Activated CD8-positive, alpha-beta T cell treated with anti-CD3 and anti-CD28 coated beads, Interleukin-2, amount 10 ng/mL, durations not matched to agents 7 days and 5 days (primary cell): Measurements from ENCODE around the gene ITM2B. TPM values are rescaled to one million over a fixed set of nuclear protein-coding genes. Genes with fewer than 3 reads are reported as not detected.

ENCODE experiments used
- ATAC-seq: fragments of 150-1000 bp; cut with Tn5 transposase; one replicate; pipeline ENCODE4 v1.10.0; 2021; ENCODE audit warnings: moderate library complexity
- CTCF ChIA-PET: fragments of 350-600 bp; sonication (Branson Sonifier 250); formaldehyde crosslinking; loops from one replicate; lab custom pipeline; 2021; ENCODE audit warnings: antibody characterized with exemption; lab: Charles Lee
- POLR2A ChIA-PET: fragments of 350-600 bp; sonication (Branson Sonifier 250); formaldehyde crosslinking; loops from one replicate; lab custom pipeline; 2021; ENCODE audit warnings: antibody characterized with exemption; lab: Charles Lee
- DNase-seq: peaks from one replicate; pipeline ENCODE4 v3.0.0-alpha.2; 2020
- H3K27ac Mint-ChIP-seq: one replicate; pipeline ENCODE4 v1.8.0; 2021; ENCODE audit warnings: mild to moderate bottlenecking, mixed read lengths
- H3K27me3 Mint-ChIP-seq: one replicate; pipeline ENCODE4 v1.8.0; 2021; ENCODE audit warnings: low read depth, mixed read lengths
- H3K36me3 Mint-ChIP-seq: one replicate; pipeline ENCODE4 v1.8.0; 2021; ENCODE audit warnings: low read depth, mixed read lengths
- H3K4me1 Mint-ChIP-seq: one replicate; pipeline ENCODE4 v1.8.0; 2021; ENCODE audit warnings: low read depth, mixed read lengths
- H3K4me3 Mint-ChIP-seq: one replicate; pipeline ENCODE4 v1.8.0; 2021; ENCODE audit warnings: mild to moderate bottlenecking, mixed read lengths
- H3K9me3 Mint-ChIP-seq: one replicate; pipeline ENCODE4 v1.8.0; 2022; ENCODE audit warnings: mixed read lengths; ENCODE audit not compliant: insufficient read depth
- total RNA-seq, 2 experiments: library from RNA; stranded (reverse); gene quantifications; one replicate each; pipeline ENCODE4 v1.2.3, GENCODE V29; 2021

ITM2B gene
- total RNA-seq: 100 to 1,000 TPM; 243 to 244 TPM

GRCh38 chr13:48233046-48233888 lies at the start of gene ITM2B:
TSS of gene ITM2B (plus strand) at chr13:48233206. CDS start at chr13:48233361, 155 bp downstream.
- no peaks in the 10 kb centered on the region for H3K27me3 Mint-ChIP-seq
- DNase-seq (peak; percentile 70), ATAC-seq (peak; percentile 81)
- peaks cover 31% of the 10 kb centered on the region for H3K36me3 Mint-ChIP-seq
- H3K27ac Mint-ChIP-seq: peak within 1 kb of the TSS; percentile 89
- H3K4me1 Mint-ChIP-seq: peaks cover 46% of the 10 kb centered on the region
- H3K9me3 Mint-ChIP-seq: no peaks in the 10 kb centered on the region
- H3K4me3 Mint-ChIP-seq: peak within 1 kb of the TSS; percentile 94
- ChIA-PET CTCF (interaction anchor here (1.0 to 5.4 kb wide), 15 partner anchors 8 to 347 kb away, joined by 3 to 52 read pairs (median 6); no protein-coding TSS in a partner anchor), POLR2A (interaction anchor here (0.6 to 2.4 kb wide), 27 partner anchors 8 to 892 kb away, joined by 3 to 30 read pairs (median 3); partner anchors contain the start of genes FNDC3A and MED4)

GRCh38 chr13:48184260-48184659 lies 48.7 kb upstream of the ITM2B start:
- peaks cover 4% of the 10 kb centered on the region for H3K36me3 Mint-ChIP-seq
- DNase-seq (no peak), ATAC-seq (no peak)
- CTCF ChIA-PET: interaction anchor here (0.7 to 3.6 kb wide), 7 partner anchors 28 to 585 kb away, joined by 3 to 19 read pairs (median 4); partner anchors contain the start of gene ITM2B
- H3K27ac Mint-ChIP-seq: peak overlapping the region; percentile 40
- H3K4me1 Mint-ChIP-seq: peaks cover 60% of the 10 kb centered on the region
- no peaks in the 10 kb centered on the region for H3K27me3 Mint-ChIP-seq
- H3K9me3 Mint-ChIP-seq: no peaks in the 10 kb centered on the region
- POLR2A ChIA-PET: interaction anchor here (1.4 to 3.5 kb wide), 2 partner anchors 37 to 49 kb away, joined by 5 to 27 read pairs; partner anchors contain the start of gene ITM2B
- H3K4me3 Mint-ChIP-seq: no peak overlapping the region

GRCh38 chr13:48185018-48185417 lies 48.0 kb upstream of the ITM2B start:
- DNase-seq (no peak), ATAC-seq (no peak)
- Mint-ChIP-seq H3K27me3 (no peaks in the 10 kb centered on the region), H3K9me3 (no peaks in the 10 kb centered on the region), H3K4me3 (peak overlapping the region; percentile 42), H3K27ac (peak overlapping the region; percentile 80), H3K4me1 (peaks cover 60% of the 10 kb centered on the region), H3K36me3 (peaks cover 4% of the 10 kb centered on the region)
- ChIA-PET POLR2A (interaction anchor here (1.1 to 3.5 kb wide), 4 partner anchors 29 to 50 kb away, joined by 4 to 27 read pairs (median 4); partner anchors contain the start of gene ITM2B), CTCF (interaction anchor here (0.7 to 3.6 kb wide), 10 partner anchors 9 to 584 kb away, joined by 3 to 19 read pairs (median 4); partner anchors contain the start of gene ITM2B)

GRCh38 chr13:48186722-48187121 lies 46.3 kb upstream of the ITM2B start:
- peaks cover 56% of the 10 kb centered on the region for H3K4me1 Mint-ChIP-seq
- H3K4me3 Mint-ChIP-seq: no peak overlapping the region
- ATAC-seq (no peak), DNase-seq (no peak)
- ChIA-PET CTCF (interaction anchor here (0.7 to 3.6 kb wide), 6 partner anchors 9 to 60 kb away, joined by 3 to 19 read pairs (median 6); partner anchors contain the start of gene ITM2B), POLR2A (interaction anchor here (0.5 to 3.5 kb wide), 5 partner anchors 8 to 130 kb away, joined by 3 to 27 read pairs (median 5); partner anchors contain the start of gene ITM2B)
- no peak overlapping the region for H3K27ac Mint-ChIP-seq
- H3K9me3 Mint-ChIP-seq: no peaks in the 10 kb centered on the region
- H3K36me3 Mint-ChIP-seq: peaks cover 4% of the 10 kb centered on the region
- H3K27me3 Mint-ChIP-seq: no peaks in the 10 kb centered on the region

- ATAC-seq (no peak), DNase-seq (no peak)
- POLR2A ChIA-PET: interaction anchor here (0.9 kb wide), 1 partner anchor 49 kb away, joined by 3 read pairs; no protein-coding TSS in a partner anchor
- H3K27me3 Mint-ChIP-seq: no peaks in the 10 kb centered on the region
- H3K27ac Mint-ChIP-seq: no peak overlapping the region
- H3K9me3 Mint-ChIP-seq: no peaks in the 10 kb centered on the region
- CTCF ChIA-PET: interaction anchor here (0.9 to 2.7 kb wide), 3 partner anchors 21 to 45 kb away, joined by 3 to 8 read pairs (median 3); partner anchors contain the start of gene ITM2B
- no peak overlapping the region for H3K4me3 Mint-ChIP-seq
- peaks cover 4% of the 10 kb centered on the region for H3K36me3 Mint-ChIP-seq
- peaks cover 54% of the 10 kb centered on the region for H3K4me1 Mint-ChIP-seq
Observed at GRCh38 chr13:48188131-48188530, 44.9 kb upstream of the ITM2B start.

GRCh38 chr13:48188601-48189000 lies 44.4 kb upstream of the ITM2B start:
- CTCF ChIA-PET: interaction anchor here (0.9 to 2.7 kb wide), 5 partner anchors 21 to 44 kb away, joined by 3 to 8 read pairs (median 3); partner anchors contain the start of gene ITM2B
- Mint-ChIP-seq H3K9me3 (no peaks in the 10 kb centered on the region), H3K27ac (no peak overlapping the region), H3K27me3 (no peaks in the 10 kb centered on the region), H3K4me1 (peaks cover 57% of the 10 kb centered on the region), H3K36me3 (peaks cover 4% of the 10 kb centered on the region), H3K4me3 (no peak overlapping the region)
- POLR2A ChIA-PET: interaction anchor here (0.9 kb wide), 1 partner anchor 48 kb away, joined by 3 read pairs; no protein-coding TSS in a partner anchor
- ATAC-seq: no peak
- DNase-seq: no peak

GRCh38 chr13:48189171-48189570 lies 43.8 kb upstream of the ITM2B start:
- CTCF ChIA-PET: interaction anchor here (0.9 to 2.7 kb wide), 6 partner anchors 22 to 44 kb away, joined by 3 to 8 read pairs (median 4); partner anchors contain the start of gene ITM2B
- POLR2A ChIA-PET: interaction anchor here (0.9 to 2.7 kb wide), 2 partner anchors 44 to 48 kb away, joined by 3 to 10 read pairs; partner anchors contain the start of gene ITM2B
- DNase-seq: no peak
- Mint-ChIP-seq H3K27me3 (no peaks in the 10 kb centered on the region), H3K4me1 (peaks cover 56% of the 10 kb centered on the region), H3K27ac (no peak overlapping the region), H3K4me3 (no peak overlapping the region), H3K9me3 (no peaks in the 10 kb centered on the region), H3K36me3 (peaks cover 4% of the 10 kb centered on the region)
- ATAC-seq: no peak

- POLR2A ChIA-PET: no interaction called here
Observed at GRCh38 chr13:48192411-48192935, 40.5 kb upstream of the ITM2B start.

GRCh38 chr13:48194379-48194754 lies 38.6 kb upstream of the ITM2B start:
- CTCF ChIA-PET: interaction anchor here (1.1 kb wide), 2 partner anchors 26 to 68 kb away, joined by 3 read pairs; no protein-coding TSS in a partner anchor
- H3K27ac Mint-ChIP-seq: no peak overlapping the region
- peaks cover 2% of the 10 kb centered on the region for H3K36me3 Mint-ChIP-seq
- DNase-seq (no peak), ATAC-seq (no peak)
- POLR2A ChIA-PET: interaction anchor here (0.6 kb wide), 1 partner anchor 7 kb away, joined by 4 read pairs; no protein-coding TSS in a partner anchor
- no peaks in the 10 kb centered on the region for H3K9me3 Mint-ChIP-seq
- peaks cover 23% of the 10 kb centered on the region for H3K4me1 Mint-ChIP-seq
- no peaks in the 10 kb centered on the region for H3K27me3 Mint-ChIP-seq
- H3K4me3 Mint-ChIP-seq: no peak overlapping the region

More at GRCh38 chr13:48192411-48192935, 40.5 kb upstream of the ITM2B start:
- H3K36me3 Mint-ChIP-seq: peaks cover 2% of the 10 kb centered on the region
- ATAC-seq: no peak
- no peak overlapping the region for H3K27ac Mint-ChIP-seq
- CTCF ChIA-PET: interaction anchor here (0.6 to 1.6 kb wide), 5 partner anchors 10 to 37 kb away, joined by 3 read pairs; no protein-coding TSS in a partner anchor
- no peaks in the 10 kb centered on the region for H3K9me3 Mint-ChIP-seq
- peaks cover 35% of the 10 kb centered on the region for H3K4me1 Mint-ChIP-seq
- no peak overlapping the region for H3K4me3 Mint-ChIP-seq
- no peaks in the 10 kb centered on the region for H3K27me3 Mint-ChIP-seq
- no peak for DNase-seq

- H3K36me3 Mint-ChIP-seq: peaks cover 9% of the 10 kb centered on the region
- H3K4me3 Mint-ChIP-seq: no peak overlapping the region
- H3K9me3 Mint-ChIP-seq: no peaks in the 10 kb centered on the region
- DNase-seq: no peak
- ATAC-seq: no peak
- ChIA-PET POLR2A (no interaction called here), CTCF (interaction anchor here (1.5 to 1.7 kb wide), 4 partner anchors 49 to 105 kb away, joined by 3 to 5 read pairs (median 4); partner anchors contain the start of gene MED4)
- H3K4me1 Mint-ChIP-seq: peaks cover 7% of the 10 kb centered on the region
- H3K27me3 Mint-ChIP-seq: peaks cover 3% of the 10 kb centered on the region
- peak overlapping the region; percentile 14 for H3K27ac Mint-ChIP-seq
Observed at GRCh38 chr13:48199404-48199946, 33.5 kb upstream of the ITM2B start.
